Activated CD8-positive, alpha-beta T cell treated with anti-CD3 and anti-CD28 coated beads, Interleukin-2, amount 10 ng/mL, durations not matched to agents 7 days and 5 days (primary cell): ENCODE data around the gene TLNRD1. TPM values are rescaled to one million over a fixed set of nuclear protein-coding genes. Genes with fewer than 3 reads are reported as not detected.

Experiments
- ATAC-seq: fragments of 150-1000 bp; cut with Tn5 transposase; one replicate; pipeline ENCODE4 v1.10.0; 2021; ENCODE audit warnings: moderate library complexity
- CTCF ChIA-PET: fragments of 350-600 bp; sonication (Branson Sonifier 250); formaldehyde crosslinking; loops from one replicate; lab custom pipeline; 2021; ENCODE audit warnings: antibody characterized with exemption; lab: Charles Lee
- POLR2A ChIA-PET: fragments of 350-600 bp; sonication (Branson Sonifier 250); formaldehyde crosslinking; loops from one replicate; lab custom pipeline; 2021; ENCODE audit warnings: antibody characterized with exemption; lab: Charles Lee
- DNase-seq: peaks from one replicate; pipeline ENCODE4 v3.0.0-alpha.2; 2020
- H3K27ac Mint-ChIP-seq: one replicate; pipeline ENCODE4 v1.8.0; 2021; ENCODE audit warnings: mild to moderate bottlenecking, mixed read lengths
- H3K27me3 Mint-ChIP-seq: one replicate; pipeline ENCODE4 v1.8.0; 2021; ENCODE audit warnings: low read depth, mixed read lengths
- H3K36me3 Mint-ChIP-seq: one replicate; pipeline ENCODE4 v1.8.0; 2021; ENCODE audit warnings: low read depth, mixed read lengths
- H3K4me1 Mint-ChIP-seq: one replicate; pipeline ENCODE4 v1.8.0; 2021; ENCODE audit warnings: low read depth, mixed read lengths
- H3K4me3 Mint-ChIP-seq: one replicate; pipeline ENCODE4 v1.8.0; 2021; ENCODE audit warnings: mild to moderate bottlenecking, mixed read lengths
- H3K9me3 Mint-ChIP-seq: one replicate; pipeline ENCODE4 v1.8.0; 2022; ENCODE audit warnings: mixed read lengths; ENCODE audit not compliant: insufficient read depth
- total RNA-seq, 2 experiments: library from RNA; stranded (reverse); gene quantifications; one replicate each; pipeline ENCODE4 v1.2.3, GENCODE V29; 2021

The TLNRD1 gene
- total RNA-seq, 2 experiments from 2014 or later: 32.3 to 33.8 TPM

- no peak for DNase-seq
- ChIA-PET POLR2A (no interaction called here), CTCF (interaction anchor here (1.5 kb wide), 1 partner anchor 250 kb away, joined by 3 read pairs; no protein-coding TSS in a partner anchor)
- Mint-ChIP-seq H3K4me3 (no peak overlapping the region), H3K9me3 (no peaks in the 10 kb centered on the region), H3K27ac (no peak overlapping the region), H3K36me3 (no peaks in the 10 kb centered on the region), H3K27me3 (no peaks in the 10 kb centered on the region), H3K4me1 (no peaks in the 10 kb centered on the region)
- ATAC-seq: no peak
Observed at GRCh38 chr15:81016489-81017068, 15.9 kb downstream of the TLNRD1 start.

DNA sequence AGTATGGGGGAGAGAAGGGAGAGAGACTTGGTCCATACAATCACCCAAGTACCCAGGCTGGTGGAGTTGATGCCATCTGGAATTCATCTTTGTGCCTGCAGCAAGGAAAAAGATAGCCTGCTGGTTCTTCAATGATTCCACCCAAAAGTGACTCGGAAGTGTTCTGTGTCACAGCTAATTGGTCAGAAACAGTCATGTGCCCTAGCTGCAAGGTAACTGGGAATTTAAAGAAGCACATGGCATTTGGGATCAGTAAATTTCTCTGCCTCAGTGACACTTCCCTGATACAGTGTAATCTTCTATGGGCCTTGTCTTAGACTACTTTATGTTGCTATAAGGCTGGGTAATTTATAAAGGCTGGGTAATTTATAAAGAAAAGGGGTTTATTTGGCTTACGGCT is 17.5 kb downstream of the TLNRD1 start:
- Mint-ChIP-seq H3K4me3 (no peak overlapping the region), H3K4me1 (peaks cover 3% of the 10 kb centered on the region), H3K27ac (no peak overlapping the region), H3K27me3 (no peaks in the 10 kb centered on the region), H3K36me3 (no peaks in the 10 kb centered on the region), H3K9me3 (no peaks in the 10 kb centered on the region)
- ATAC-seq (no peak), DNase-seq (no peak)
- CTCF ChIA-PET: no interaction called here
- POLR2A ChIA-PET: interaction anchor here (0.6 kb wide), 1 partner anchor 1845 kb away, joined by 3 read pairs; no protein-coding TSS in a partner anchor

DNA sequence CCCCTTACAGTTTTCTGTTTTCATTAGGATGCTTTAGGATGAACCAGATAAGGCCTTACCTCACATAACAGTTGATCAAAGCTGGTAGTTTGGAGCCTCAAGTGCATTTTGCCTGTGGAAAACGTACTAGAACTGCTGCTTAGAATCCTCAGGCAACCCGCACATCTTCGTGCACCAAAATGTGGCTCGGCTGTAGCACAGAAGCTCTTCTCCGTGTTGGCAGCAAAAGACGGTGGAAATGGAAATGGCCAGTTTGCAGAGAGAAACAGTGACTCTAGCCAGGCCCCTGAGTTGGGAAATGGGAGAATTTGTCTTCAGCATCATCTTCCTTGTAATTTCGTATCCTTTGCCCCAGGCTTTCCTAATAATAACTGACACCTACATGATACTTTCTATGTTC is 20.6 kb downstream of the TLNRD1 start:
- DNase-seq (no peak), ATAC-seq (no peak)
- peaks cover 22% of the 10 kb centered on the region for H3K4me1 Mint-ChIP-seq
- H3K27me3 Mint-ChIP-seq: no peaks in the 10 kb centered on the region
- H3K36me3 Mint-ChIP-seq: no peaks in the 10 kb centered on the region
- no peaks in the 10 kb centered on the region for H3K9me3 Mint-ChIP-seq
- no peak overlapping the region for H3K27ac Mint-ChIP-seq
- no peak overlapping the region for H3K4me3 Mint-ChIP-seq
- POLR2A ChIA-PET: interaction anchor here (0.9 kb wide), 1 partner anchor 18 kb away, joined by 3 read pairs; no protein-coding TSS in a partner anchor
- CTCF ChIA-PET: interaction anchor here (0.9 to 1.5 kb wide), 2 partner anchors 15 to 245 kb away, joined by 3 to 4 read pairs; no protein-coding TSS in a partner anchor

GRCh38 chr15:81023483-81024264 is 23.0 kb downstream of the TLNRD1 start:
- DNase-seq (no peak), ATAC-seq (peak; percentile 65)
- Mint-ChIP-seq H3K27me3 (no peaks in the 10 kb centered on the region), H3K9me3 (no peaks in the 10 kb centered on the region), H3K36me3 (no peaks in the 10 kb centered on the region), H3K27ac (peak overlapping the region; percentile 72), H3K4me3 (no peak overlapping the region), H3K4me1 (peaks cover 22% of the 10 kb centered on the region)
- ChIA-PET CTCF (interaction anchor here (1.0 to 1.6 kb wide), 6 partner anchors 9 to 242 kb away, joined by 3 to 9 read pairs (median 3); no protein-coding TSS in a partner anchor), POLR2A (interaction anchor here (1.1 kb wide), 1 partner anchor 22 kb away, joined by 3 read pairs; no protein-coding TSS in a partner anchor)

GRCh38 chr15:81024265-81024872 is 23.6 kb downstream of the TLNRD1 start:
- no peaks in the 10 kb centered on the region for H3K9me3 Mint-ChIP-seq
- ChIA-PET CTCF (interaction anchor here (1.0 to 1.6 kb wide), 6 partner anchors 8 to 242 kb away, joined by 3 to 9 read pairs (median 3); no protein-coding TSS in a partner anchor), POLR2A (interaction anchor here (1.1 kb wide), 1 partner anchor 23 kb away, joined by 3 read pairs; no protein-coding TSS in a partner anchor)
- no peaks in the 10 kb centered on the region for H3K27me3 Mint-ChIP-seq
- H3K36me3 Mint-ChIP-seq: no peaks in the 10 kb centered on the region
- DNase-seq: no peak
- no peak for ATAC-seq
- peak overlapping the region; percentile 72 for H3K27ac Mint-ChIP-seq
- H3K4me1 Mint-ChIP-seq: peaks cover 22% of the 10 kb centered on the region
- H3K4me3 Mint-ChIP-seq: no peak overlapping the region

- H3K4me3 Mint-ChIP-seq: no peak overlapping the region
- peaks cover 3% of the 10 kb centered on the region for H3K36me3 Mint-ChIP-seq
- DNase-seq (no peak), ATAC-seq (no peak)
- H3K9me3 Mint-ChIP-seq: peaks cover 4% of the 10 kb centered on the region
- no peaks in the 10 kb centered on the region for H3K27me3 Mint-ChIP-seq
- peaks cover 26% of the 10 kb centered on the region for H3K4me1 Mint-ChIP-seq
- POLR2A ChIA-PET: no interaction called here
- CTCF ChIA-PET: interaction anchor here (1.2 to 1.6 kb wide), 3 partner anchors 7 to 241 kb away, joined by 3 to 9 read pairs (median 3); no protein-coding TSS in a partner anchor
- H3K27ac Mint-ChIP-seq: no peak overlapping the region
Observed at GRCh38 chr15:81024936-81025335, 24.2 kb downstream of the TLNRD1 start.

DNA sequence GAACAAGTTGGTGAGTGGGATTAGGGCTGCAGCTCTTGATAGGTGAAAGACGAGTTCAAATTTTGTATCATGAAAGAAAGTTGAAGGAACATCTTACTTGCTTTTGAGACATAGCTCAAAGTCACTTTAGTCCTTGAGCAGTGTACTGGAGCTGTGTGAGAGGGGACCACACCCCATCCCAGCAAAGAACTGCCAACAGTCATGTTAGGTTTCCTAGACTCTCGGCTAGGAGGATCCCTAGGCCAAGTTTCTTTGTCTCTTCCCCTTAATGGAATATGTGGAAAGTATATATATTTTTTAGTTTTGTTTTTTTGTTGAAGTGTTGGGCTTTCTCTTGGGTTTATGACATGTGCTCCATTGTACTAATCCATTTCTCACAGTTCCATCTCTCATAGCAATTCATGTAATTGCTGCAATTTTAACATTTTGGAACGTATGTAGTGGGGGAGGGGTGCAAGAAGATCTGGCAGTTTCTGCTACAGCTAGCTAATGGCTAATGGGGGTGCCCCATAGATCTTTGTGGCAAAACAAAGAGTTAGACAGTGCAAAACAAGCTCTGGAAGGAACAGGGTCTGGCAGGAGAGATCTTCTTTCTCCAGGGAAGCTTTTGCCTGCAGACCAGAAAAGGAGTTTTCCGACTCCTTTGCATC is 25.1 kb downstream of the TLNRD1 start:
- Mint-ChIP-seq H3K4me1 (peaks cover 26% of the 10 kb centered on the region), H3K27ac (no peak overlapping the region), H3K36me3 (peaks cover 6% of the 10 kb centered on the region), H3K27me3 (no peaks in the 10 kb centered on the region), H3K4me3 (no peak overlapping the region), H3K9me3 (peaks cover 7% of the 10 kb centered on the region)
- ChIA-PET CTCF (interaction anchor here (1.0 to 2.1 kb wide), 2 partner anchors 18 to 56 kb away, joined by 3 to 5 read pairs; no protein-coding TSS in a partner anchor), POLR2A (no interaction called here)
- no peak for ATAC-seq
- no peak for DNase-seq

DNA sequence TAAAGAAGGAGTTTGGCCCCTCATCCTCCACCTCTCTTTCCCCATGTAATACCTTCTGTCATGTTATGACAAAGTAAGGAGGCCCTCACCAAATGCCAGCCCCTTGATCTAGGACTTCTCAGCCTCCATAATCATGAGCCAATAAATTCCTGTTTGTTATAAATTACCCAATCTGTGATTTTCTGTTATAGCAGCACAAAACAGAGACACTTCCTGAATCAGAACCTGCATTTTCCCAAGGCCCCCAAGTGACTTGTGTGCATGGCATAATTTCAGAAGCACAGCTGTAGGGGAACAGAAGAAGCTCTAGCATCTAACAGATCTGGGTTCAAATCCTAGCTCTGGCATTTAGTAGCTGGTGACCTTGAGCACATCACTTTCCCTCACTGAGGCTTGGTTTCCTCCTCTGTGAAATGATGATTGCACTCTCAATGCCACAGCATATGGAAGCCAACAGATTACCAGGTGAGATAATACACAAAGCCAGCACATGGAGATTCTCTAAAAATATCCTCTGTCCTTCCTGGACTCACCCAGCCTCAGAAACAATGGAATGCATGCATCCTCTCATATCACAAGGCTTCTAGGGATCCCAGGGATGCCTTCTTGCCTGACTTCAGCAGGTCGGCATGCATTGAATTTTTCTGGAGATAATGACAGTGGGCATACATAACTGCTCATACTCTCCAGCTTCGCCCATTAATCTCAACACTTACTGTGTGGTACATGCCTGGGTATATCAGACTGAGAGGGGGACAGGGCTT is 26.3 kb downstream of the TLNRD1 start:
- Mint-ChIP-seq H3K4me1 (peaks cover 26% of the 10 kb centered on the region), H3K36me3 (peaks cover 6% of the 10 kb centered on the region), H3K4me3 (no peak overlapping the region), H3K27ac (no peak overlapping the region), H3K9me3 (peaks cover 7% of the 10 kb centered on the region), H3K27me3 (no peaks in the 10 kb centered on the region)
- ChIA-PET CTCF (interaction anchor here (1.0 to 2.1 kb wide), 2 partner anchors 17 to 57 kb away, joined by 3 to 5 read pairs; no protein-coding TSS in a partner anchor), POLR2A (no interaction called here)
- ATAC-seq (no peak), DNase-seq (no peak)

- ChIA-PET POLR2A (no interaction called here), CTCF (interaction anchor here (1.3 to 1.6 kb wide), 2 partner anchors 10 to 236 kb away, joined by 3 read pairs; no protein-coding TSS in a partner anchor)
- DNase-seq (no peak), ATAC-seq (no peak)
- Mint-ChIP-seq H3K4me3 (no peak overlapping the region), H3K27me3 (no peaks in the 10 kb centered on the region), H3K27ac (no peak overlapping the region), H3K4me1 (peaks cover 8% of the 10 kb centered on the region), H3K9me3 (peaks cover 7% of the 10 kb centered on the region), H3K36me3 (peaks cover 6% of the 10 kb centered on the region)
Observed at GRCh38 chr15:81029414-81030300, 28.9 kb downstream of the TLNRD1 start.

DNA sequence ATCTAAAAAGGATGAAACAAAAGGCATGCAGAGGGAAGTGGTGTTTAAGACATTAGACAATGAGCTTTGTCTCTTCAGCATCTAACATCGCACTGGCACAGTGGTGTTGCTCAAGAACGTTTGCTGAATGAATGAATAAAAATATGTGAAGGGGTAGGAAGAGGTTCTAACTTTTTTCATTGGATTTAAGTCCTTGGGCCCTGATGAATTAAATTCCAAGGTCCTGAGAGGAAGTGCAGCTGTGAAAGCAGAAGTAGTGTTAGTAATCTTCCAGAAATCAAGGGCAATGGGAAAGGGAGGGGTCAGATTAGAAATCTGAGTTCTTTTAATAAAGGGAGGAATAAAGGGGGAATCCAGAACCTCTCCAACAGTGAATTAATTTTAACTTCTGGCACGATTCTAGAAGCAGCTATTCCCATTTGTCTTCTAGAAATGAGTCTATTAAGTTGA is 29.6 kb downstream of the TLNRD1 start:
- ChIA-PET CTCF (interaction anchor here (1.3 kb wide), 1 partner anchor 9 kb away, joined by 3 read pairs; no protein-coding TSS in a partner anchor), POLR2A (no interaction called here)
- ATAC-seq: no peak

More for the DNA sequence above, 29.6 kb downstream of the TLNRD1 start:
- no peak overlapping the region for H3K27ac Mint-ChIP-seq
- H3K27me3 Mint-ChIP-seq: no peaks in the 10 kb centered on the region
- peaks cover 6% of the 10 kb centered on the region for H3K36me3 Mint-ChIP-seq
- peaks cover 7% of the 10 kb centered on the region for H3K9me3 Mint-ChIP-seq
- no peak overlapping the region for H3K4me3 Mint-ChIP-seq
- no peak for DNase-seq
- H3K4me1 Mint-ChIP-seq: peaks cover 3% of the 10 kb centered on the region
